GM12878 (cell line): Measurements from ENCODE around the gene GJA4. TPM values are rescaled to one million over a fixed set of nuclear protein-coding genes. Genes with fewer than 3 reads are reported as not detected.

ENCODE experiments used
- ATAC-seq: fragments of 200-7000 bp; cut with Tn5 transposase; 3 replicates; pipeline ENCODE4 v1.9.1; 2020; ENCODE audit warnings: mild to moderate bottlenecking, moderate library complexity
- BruUV-seq: library from RNA; stranded (reverse); fragments of 400-500 nt; replicated peaks from 2 replicates; lab custom pipeline; 2021; lab: Mats Ljungman, UMichigan
- CTCF ChIA-PET: fragments of 300-600 bp; sonication (Branson Sonifier 250); formaldehyde crosslinking; extraction: SDS; loops from one replicate; lab custom pipeline; 2021; ENCODE audit warnings: inconsistent platforms; lab: Yijun Ruan, JAX
- POLR2A ChIA-PET: fragments of 350-600 bp; formaldehyde crosslinking; extraction: SDS; loops from one replicate; lab custom pipeline; 2021; ENCODE audit warnings: inconsistent platforms; lab: Charles Lee
- RAD21 ChIA-PET: fragments of 300-600 bp; sonication (Branson Sonifier 250); formaldehyde crosslinking; loops from one replicate; lab custom pipeline; 2023; ENCODE audit warnings: antibody characterized with exemption; ENCODE audit not compliant: unreplicated experiment; lab: Charles Lee
- SMC1A ChIA-PET: fragments of 300-600 bp; sonication (Branson Sonifier 250); formaldehyde crosslinking; loops from one replicate; lab custom pipeline; 2023; ENCODE audit not compliant: unreplicated experiment, uncharacterized antibody; lab: Charles Lee
- DNase-seq: peaks from one replicate; pipeline ENCODE4 v3.0.0-alpha.2; 2011; ENCODE audit warnings: low read depth, low spot score
- FAIRE-seq: peaks from 3 replicates; lab custom pipeline; 2011; peaks lifted over from hg19 to GRCh38; lab: Jason Lieb, UNC
- H2AFZ ChIP-seq: 2 replicates; pipeline ENCODE4 v1.6.0; 2011; ENCODE audit warnings: low read depth, low read length, control low read depth; ENCODE audit not compliant: control insufficient read depth
- H3K27ac ChIP-seq: 2 replicates; pipeline ENCODE4 v1.5.1; 2011; ENCODE audit warnings: control low read depth; ENCODE audit not compliant: control insufficient read depth, insufficient read depth
- H3K27me3 ChIP-seq, 2 experiments: replicated peaks in 1 of 2; 2 replicates each; pipeline versions ENCODE4 v1.6.0 to v1.6.1; 2011; ENCODE audit warnings: low read length in 1 of 2; ENCODE audit not compliant: control insufficient read depth in 2 of 2, insufficient read depth in 2 of 2
- H3K36me3 ChIP-seq, 2 experiments: 2 replicates each; pipeline ENCODE4 v1.5.1; 2011; ENCODE audit warnings: low read length in 1 of 2; ENCODE audit not compliant: control insufficient read depth in 2 of 2, insufficient read depth in 2 of 2
- H3K4me1 ChIP-seq: 2 replicates; pipeline ENCODE4 v1.6.1; 2011; ENCODE audit warnings: mild to moderate bottlenecking, low read length, moderate library complexity, mixed read lengths; ENCODE audit not compliant: control insufficient read depth, insufficient read depth
- H3K4me2 ChIP-seq: 2 replicates; pipeline ENCODE4 v1.6.0; 2011; ENCODE audit warnings: control low read depth; ENCODE audit not compliant: control insufficient read depth, insufficient read depth
- H3K4me3 ChIP-seq: fragments of 200-600 bp; sonication (generic); 2 replicates; pipeline ENCODE4 v1.5.1; 2016
- H3K79me2 ChIP-seq: 2 replicates; pipeline ENCODE4 v1.6.0; 2011; ENCODE audit warnings: low read length; ENCODE audit not compliant: control insufficient read depth, insufficient read depth
- H3K9ac ChIP-seq: 2 replicates; pipeline ENCODE4 v1.8.0; 2011; ENCODE audit warnings: low read length, control low read depth, mixed read lengths; ENCODE audit not compliant: control insufficient read depth, insufficient read depth
- H3K9me3 ChIP-seq: replicated peaks from 3 replicates; pipeline ENCODE4 v1.5.1; 2011; ENCODE audit warnings: mild to moderate bottlenecking, low read length; ENCODE audit not compliant: control insufficient read depth, insufficient read depth
- H4K20me1 ChIP-seq: 2 replicates; pipeline ENCODE4 v1.6.0; 2011; ENCODE audit not compliant: control insufficient read depth, insufficient read depth
- ASH2L ChIP-seq: fragments of 300-600, 200-600 bp; sonication (generic); IDR thresholded peaks from 2 replicates; pipeline ENCODE4 v1.6.1; 2017; ENCODE audit warnings: low read depth, mild to moderate bottlenecking, borderline replicate concordance
- E2F8 ChIP-seq: fragments of 450-650 bp; IDR thresholded peaks from 2 replicates; pipeline ENCODE4 v1.6.1; 2018; ENCODE audit warnings: mild to moderate bottlenecking, low read depth, moderate library complexity; ENCODE audit not compliant: partially characterized antibody
- E4F1 ChIP-seq: fragments of 450-650 bp; IDR thresholded peaks from 2 replicates; pipeline ENCODE4 v1.6.1; 2018; ENCODE audit warnings: borderline replicate concordance, mild to moderate bottlenecking; ENCODE audit not compliant: partially characterized antibody
- EED ChIP-seq: sonication (generic); IDR thresholded peaks from 2 replicates; pipeline ENCODE4 v1.6.1; 2016; ENCODE audit warnings: antibody characterized with exemption, low read depth
- HDGF ChIP-seq: fragments of 450-650 bp; IDR thresholded peaks from 2 replicates; pipeline ENCODE4 v1.6.1; 2016; ENCODE audit warnings: antibody characterized with exemption
- IRF3 ChIP-seq: fragments of 450-650 bp; IDR thresholded peaks from 2 replicates; pipeline ENCODE4 v1.6.1; 2014; ENCODE audit warnings: mild to moderate bottlenecking
- JUNB ChIP-seq: IDR thresholded peaks from 2 replicates; pipeline ENCODE4 v1.6.1; 2016; ENCODE audit warnings: antibody characterized with exemption, mild to moderate bottlenecking
- MYB ChIP-seq: fragments of 150-350 bp; IDR thresholded peaks from 2 replicates; pipeline ENCODE4 v1.6.1; 2014; ENCODE audit warnings: mild to moderate bottlenecking, low read depth, low read length, borderline replicate concordance
- NFYB ChIP-seq: IDR thresholded peaks from 2 replicates; pipeline ENCODE4 v1.6.1; 2011; ENCODE audit warnings: low read depth, mild to moderate bottlenecking, low read length, improper control_type of control experiment, moderate library complexity; ENCODE audit not compliant: insufficient read depth
- NR2C2 ChIP-seq: IDR thresholded peaks from 2 replicates; pipeline ENCODE4 v1.6.1; 2011; ENCODE audit warnings: borderline replicate concordance, low read depth; ENCODE audit not compliant: control insufficient read depth, insufficient read length
- NRF1 ChIP-seq: conservative IDR thresholded peaks from 2 replicates; pipeline ENCODE4 v1.6.1; 2011; ENCODE audit warnings: mild to moderate bottlenecking, low read depth, low read length, improper control_type of control experiment
- SREBF2 ChIP-seq: IDR thresholded peaks from 2 replicates; pipeline ENCODE4 v1.6.1; 2012; ENCODE audit warnings: mild to moderate bottlenecking, low read length
- STAT1 ChIP-seq: fragments of 450-650 bp; conservative IDR thresholded peaks from 2 replicates; pipeline ENCODE4 v1.6.1; 2014; ENCODE audit warnings: antibody characterized with exemption, mild to moderate bottlenecking
- TCF7 ChIP-seq: IDR thresholded peaks from 2 replicates; pipeline ENCODE4 v1.6.1; 2014; ENCODE audit warnings: antibody characterized with exemption, borderline replicate concordance
- WRNIP1 ChIP-seq: IDR thresholded peaks from 2 replicates; pipeline ENCODE4 v1.6.1; 2011; ENCODE audit warnings: low read depth, low read length, improper control_type of control experiment, borderline replicate concordance
- YBX1 ChIP-seq: fragments of 450-650 bp; IDR thresholded peaks from 2 replicates; pipeline ENCODE4 v1.6.1; 2016; ENCODE audit warnings: antibody characterized with exemption
- WGBS: methylation state at CpG from one replicate; pipeline ENCODE4 v1.1.6; 2016; ENCODE audit warnings: low lambda C conversion rate; ENCODE audit not compliant: insufficient replicate concordance, insufficient coverage; ENCODE audit errors: missing lambda C conversion rate; 5-methylcytosine and 5-hydroxymethylcytosine counted together
- in situ Hi-C: fragments of 300-500 bp; cut with MboI; formaldehyde crosslinking; loops from 9 replicates; pipeline ENCODE4 v1.14.3; 2018; ENCODE audit warnings: mixed read lengths
- intact Hi-C: fragments of 100-400 bp; cut with micrococcal nuclease; formaldehyde crosslinking; loops from one replicate; pipeline ENCODE4 v1.14.2; 2022; ENCODE audit not compliant: unreplicated experiment
- polyA plus RNA-seq, 11 experiments: library from polyadenylated mRNA; depleted of rRNA in 4 of 11; unstranded in 6 of 11; stranded (reverse) in 5 of 11; fragments of >200 nt; fragmentation: Nextera tagmentation in 4 of 11; fragmentation: Illumina TruSeq in 1 of 11; extraction: Ambion mirVana in 4 of 11; extraction: Trizol in 1 of 11; gene quantifications; 1 replicate in 1 of 11; 2 replicates in 10 of 11; pipeline versions ENCODE4 v1.2.1 to v1.2.3, GENCODE V29; 2011 to 2016; ENCODE audit warnings: inconsistent platforms in 2 of 11, missing spikeins in 2 of 11, low read depth in 1 of 11
- total RNA-seq, 4 experiments: library from RNA; depleted of rRNA in 3 of 4; stranded (reverse); fragments of >200 nt in 3 of 4; fragmentation: Illumina TruSeq in 1 of 4; extraction: Trizol in 1 of 4; gene quantifications; 2 replicates each; pipeline versions ENCODE4 v1.2.1 to v1.2.3, GENCODE V29; 2013 to 2021

The GJA4 gene
- total and polyA plus RNA-seq, 10 of the 15 experiments (the other 5 are each of a cell fraction or from before 2014, with no cell fraction given) = 0.09 to 0.18 TPM; not detected in 8

- ChIA-PET CTCF (no interaction called here), POLR2A (no interaction called here), RAD21 (no interaction called here), SMC1A (no interaction called here)
- no peak for DNase-seq
- Histone ChIP-seq H3K4me2 (no peak overlapping the region), H3K4me1 (peaks cover 19% of the 10 kb centered on the region), H3K4me3 (no peak overlapping the region), H3K27me3 (no peaks in the 10 kb centered on the region), H3K27ac (no peak overlapping the region), H3K79me2 (no peaks in the 10 kb centered on the region), H3K9me3 (no peaks in the 10 kb centered on the region; the same call in 2 of the 3 replicates), H3K36me3 (no peaks in the 10 kb centered on the region), H2AFZ (no peak overlapping the region), H4K20me1 (no peaks in the 10 kb centered on the region), H3K9ac (no peak overlapping the region)
- FAIRE-seq = no peak
- BruUV-seq = no TSS peak
- no peak for ATAC-seq
- intact Hi-C loops (no loop called here), in situ Hi-C loops (no loop called here)
- TF ChIP-seq SREBF2 = no peak
- TF ChIP-seq STAT1 = no peak
- TF ChIP-seq WRNIP1 = no peak
- TF ChIP-seq HDGF = no peak
- no peak for TF ChIP-seq TCF7
- no peak for TF ChIP-seq E4F1
- TF ChIP-seq NFYB = no peak
- TF ChIP-seq NRF1 = no peak
- no peak for TF ChIP-seq MYB
- TF ChIP-seq ASH2L = no peak
- no peak for TF ChIP-seq E2F8
- TF ChIP-seq EED = no peak
- no peak for TF ChIP-seq YBX1
- TF ChIP-seq NR2C2 = no peak
- TF ChIP-seq IRF3 = no peak
- no peak for TF ChIP-seq JUNB
- 66% methylated on average over 12 of the region's 12 CpGs for WGBS
These were observed 2.0 kb downstream of the GJA4 start for GRCh38 chr1:34794790-34795180.
